Stimulated activated memory B cell treated with anti-CD40 and anti-IgM and Interleukin-4, amounts not matched to agents 10 μg/mL and 1 μg/mL and 100 μg/mL, for 72 hours (primary cell): Measurements from ENCODE around the gene ATP6V0E2.

Experiments
- ATAC-seq: fragments of 150-1000 bp; cut with Tn5 transposase; 2 replicates; pipeline ENCODE4 v1.10.0; 2021
- H3K27ac Mint-ChIP-seq: one replicate; pipeline ENCODE4 v1.8.0; 2022; ENCODE audit warnings: mild to moderate bottlenecking, mixed read lengths
- H3K27me3 Mint-ChIP-seq: one replicate; pipeline ENCODE4 v1.8.0; 2022; ENCODE audit warnings: mixed read lengths
- H3K36me3 Mint-ChIP-seq: one replicate; pipeline ENCODE4 v1.8.0; 2022; ENCODE audit warnings: mixed read lengths
- H3K4me1 Mint-ChIP-seq: one replicate; pipeline ENCODE4 v1.8.0; 2022; ENCODE audit warnings: mixed read lengths
- H3K4me3 Mint-ChIP-seq: one replicate; pipeline ENCODE4 v1.8.0; 2022; ENCODE audit warnings: mild to moderate bottlenecking, moderate library complexity, mixed read lengths
- H3K9me3 Mint-ChIP-seq: one replicate; pipeline ENCODE4 v1.8.0; 2022; ENCODE audit warnings: mixed read lengths

ATP6V0E2 gene

GRCh38 chr7:149850716-149851115 lies 23.1 kb upstream of the ATP6V0E2 start:
- no peak for ATAC-seq
- Mint-ChIP-seq H3K36me3 (peaks cover 13% of the 10 kb centered on the region), H3K4me3 (no peak overlapping the region), H3K9me3 (no peaks in the 10 kb centered on the region), H3K27me3 (no peaks in the 10 kb centered on the region), H3K4me1 (peaks cover 19% of the 10 kb centered on the region), H3K27ac (no peak overlapping the region)

GRCh38 chr7:149851449-149851848 lies 22.3 kb upstream of the ATP6V0E2 start:
- Mint-ChIP-seq H3K4me3 (no peak overlapping the region), H3K27me3 (no peaks in the 10 kb centered on the region), H3K36me3 (peaks cover 20% of the 10 kb centered on the region), H3K4me1 (peaks cover 12% of the 10 kb centered on the region), H3K27ac (no peak overlapping the region), H3K9me3 (no peaks in the 10 kb centered on the region)
- no peak for ATAC-seq

GRCh38 chr7:149853157-149853556 lies 20.6 kb upstream of the ATP6V0E2 start:
- Mint-ChIP-seq H3K36me3 (peaks cover 29% of the 10 kb centered on the region), H3K4me3 (no peak overlapping the region), H3K27me3 (no peaks in the 10 kb centered on the region), H3K4me1 (no peaks in the 10 kb centered on the region), H3K27ac (no peak overlapping the region), H3K9me3 (no peaks in the 10 kb centered on the region)
- ATAC-seq = no peak

GRCh38 chr7:149854611-149855360 lies 19.0 kb upstream of the ATP6V0E2 start:
- Mint-ChIP-seq H3K27ac (no peak overlapping the region), H3K36me3 (peaks cover 39% of the 10 kb centered on the region), H3K4me3 (no peak overlapping the region), H3K9me3 (no peaks in the 10 kb centered on the region), H3K4me1 (no peaks in the 10 kb centered on the region), H3K27me3 (no peaks in the 10 kb centered on the region)
- no peak for ATAC-seq

GRCh38 chr7:149855361-149856305 lies 18.1 kb upstream of the ATP6V0E2 start:
- H3K4me3 Mint-ChIP-seq = no peak overlapping the region
- ATAC-seq = no peak
- H3K4me1 Mint-ChIP-seq = no peaks in the 10 kb centered on the region
- H3K36me3 Mint-ChIP-seq = peaks cover 48% of the 10 kb centered on the region
- no peak overlapping the region for H3K27ac Mint-ChIP-seq
- no peaks in the 10 kb centered on the region for H3K9me3 Mint-ChIP-seq
- H3K27me3 Mint-ChIP-seq = no peaks in the 10 kb centered on the region

- H3K4me3 Mint-ChIP-seq = no peak overlapping the region
- no peak for ATAC-seq
- no peak overlapping the region for H3K27ac Mint-ChIP-seq
- no peaks in the 10 kb centered on the region for H3K4me1 Mint-ChIP-seq
- no peaks in the 10 kb centered on the region for H3K9me3 Mint-ChIP-seq
- peaks cover 54% of the 10 kb centered on the region for H3K36me3 Mint-ChIP-seq
- no peaks in the 10 kb centered on the region for H3K27me3 Mint-ChIP-seq
Observed at GRCh38 chr7:149856583-149856982, 17.2 kb upstream of the ATP6V0E2 start.

- Mint-ChIP-seq H3K36me3 (peaks cover 57% of the 10 kb centered on the region), H3K4me3 (no peak overlapping the region), H3K27ac (peak overlapping the region; percentile 20), H3K27me3 (no peaks in the 10 kb centered on the region), H3K9me3 (no peaks in the 10 kb centered on the region), H3K4me1 (no peaks in the 10 kb centered on the region)
- no peak for ATAC-seq
Observed at GRCh38 chr7:149859369-149859768, 14.4 kb upstream of the ATP6V0E2 start.

- no peak overlapping the region for H3K4me3 Mint-ChIP-seq
- no peaks in the 10 kb centered on the region for H3K9me3 Mint-ChIP-seq
- ATAC-seq = no peak
- no peak overlapping the region for H3K27ac Mint-ChIP-seq
- no peaks in the 10 kb centered on the region for H3K27me3 Mint-ChIP-seq
- H3K4me1 Mint-ChIP-seq = no peaks in the 10 kb centered on the region
- peaks cover 57% of the 10 kb centered on the region for H3K36me3 Mint-ChIP-seq
Observed at GRCh38 chr7:149859876-149860275, 13.9 kb upstream of the ATP6V0E2 start.

- peaks cover 52% of the 10 kb centered on the region for H3K36me3 Mint-ChIP-seq
Observed at GRCh38 chr7:149860821-149861727, 12.7 kb upstream of the ATP6V0E2 start.

GRCh38 chr7:149861728-149862045 lies 12.1 kb upstream of the ATP6V0E2 start:
- no peak for ATAC-seq
- Mint-ChIP-seq H3K27me3 (no peaks in the 10 kb centered on the region), H3K4me1 (peaks cover 7% of the 10 kb centered on the region), H3K36me3 (peaks cover 46% of the 10 kb centered on the region), H3K9me3 (no peaks in the 10 kb centered on the region), H3K27ac (no peak overlapping the region), H3K4me3 (no peak overlapping the region)

More at GRCh38 chr7:149860821-149861727, 12.7 kb upstream of the ATP6V0E2 start:
- Mint-ChIP-seq H3K27ac (no peak overlapping the region), H3K27me3 (no peaks in the 10 kb centered on the region), H3K4me1 (peaks cover 7% of the 10 kb centered on the region), H3K9me3 (no peaks in the 10 kb centered on the region), H3K4me3 (no peak overlapping the region)
- ATAC-seq = no peak

- Mint-ChIP-seq H3K4me3 (no peak overlapping the region), H3K9me3 (no peaks in the 10 kb centered on the region), H3K27ac (no peak overlapping the region), H3K4me1 (peaks cover 7% of the 10 kb centered on the region), H3K36me3 (peaks cover 41% of the 10 kb centered on the region), H3K27me3 (no peaks in the 10 kb centered on the region)
- ATAC-seq = no peak
Observed at GRCh38 chr7:149862156-149862555, 11.6 kb upstream of the ATP6V0E2 start.

GRCh38 chr7:149863500-149863899 lies 10.3 kb upstream of the ATP6V0E2 start:
- no peaks in the 10 kb centered on the region for H3K27me3 Mint-ChIP-seq
- H3K36me3 Mint-ChIP-seq = peaks cover 39% of the 10 kb centered on the region
- H3K27ac Mint-ChIP-seq = no peak overlapping the region
- H3K4me3 Mint-ChIP-seq = no peak overlapping the region
- ATAC-seq = no peak
- no peaks in the 10 kb centered on the region for H3K9me3 Mint-ChIP-seq
- H3K4me1 Mint-ChIP-seq = peaks cover 9% of the 10 kb centered on the region

- no peak overlapping the region for H3K27ac Mint-ChIP-seq
- no peaks in the 10 kb centered on the region for H3K27me3 Mint-ChIP-seq
- peaks cover 14% of the 10 kb centered on the region for H3K4me1 Mint-ChIP-seq
- no peak overlapping the region for H3K4me3 Mint-ChIP-seq
- no peaks in the 10 kb centered on the region for H3K9me3 Mint-ChIP-seq
- no peak for ATAC-seq
- H3K36me3 Mint-ChIP-seq = peaks cover 37% of the 10 kb centered on the region
Observed at GRCh38 chr7:149864023-149864422, 9.7 kb upstream of the ATP6V0E2 start.

GRCh38 chr7:149864751-149865150 lies 9.0 kb upstream of the ATP6V0E2 start:
- no peaks in the 10 kb centered on the region for H3K9me3 Mint-ChIP-seq
- no peak for ATAC-seq
- peaks cover 18% of the 10 kb centered on the region for H3K4me1 Mint-ChIP-seq
- no peaks in the 10 kb centered on the region for H3K27me3 Mint-ChIP-seq
- peaks cover 29% of the 10 kb centered on the region for H3K36me3 Mint-ChIP-seq
- no peak overlapping the region for H3K27ac Mint-ChIP-seq
- H3K4me3 Mint-ChIP-seq = no peak overlapping the region

- peaks cover 25% of the 10 kb centered on the region for H3K4me1 Mint-ChIP-seq
- H3K27me3 Mint-ChIP-seq = no peaks in the 10 kb centered on the region
- H3K4me3 Mint-ChIP-seq = no peak overlapping the region
- peaks cover 22% of the 10 kb centered on the region for H3K36me3 Mint-ChIP-seq
- no peak overlapping the region for H3K27ac Mint-ChIP-seq
- ATAC-seq = no peak
- no peaks in the 10 kb centered on the region for H3K9me3 Mint-ChIP-seq
Observed at GRCh38 chr7:149865437-149865836, 8.3 kb upstream of the ATP6V0E2 start.
